HG02571 (cell line): ENCODE results near the gene DDX25.

Experiments used
- ATAC-seq: cut with Tn5 transposase; IDR thresholded peaks from one replicate; pipeline ENCODE4 v1.9.1; 2021; ENCODE audit warnings: mild to moderate bottlenecking, moderate library complexity; ENCODE audit not compliant: unreplicated experiment

The DDX25 gene

GRCh38 chr11:125968354-125968753, 64.0 kb downstream of the DDX25 start:
- ATAC-seq = no peak

GRCh38 chr11:125971618-125972017, 67.3 kb downstream of the DDX25 start:
- ATAC-seq = no peak

GRCh38 chr11:125974284-125974683, 70.0 kb downstream of the DDX25 start:
- no peak for ATAC-seq

- no peak for ATAC-seq
Observed at GRCh38 chr11:125975634-125976033, 71.3 kb downstream of the DDX25 start.

- no peak for ATAC-seq
Observed at GRCh38 chr11:125976156-125976555, 71.8 kb downstream of the DDX25 start.

GRCh38 chr11:125977333-125977732, 73.0 kb downstream of the DDX25 start:
- no peak for ATAC-seq

GRCh38 chr11:125978181-125978716, 73.9 kb downstream of the DDX25 start:
- no peak for ATAC-seq
